GM23338 (cell line): Measurements from ENCODE around the gene JMJD1C. TPM values are rescaled to one million over a fixed set of nuclear protein-coding genes. Genes with fewer than 3 reads are reported as not detected.
"Not testable (repeated sequence)": the region's sequence is repeated elsewhere in the genome, so short reads cannot be mapped to it uniquely, and the experiment has no call there.

Experiments
- ATAC-seq: fragments of 200-7000 bp; cut with Tn5 transposase; 3 replicates; pipeline ENCODE4 v1.9.1; 2020
- DNase-seq: peaks from one replicate; pipeline ENCODE4 v3.0.0-alpha.2; 2015; ENCODE audit warnings: low spot score
- H2AFZ ChIP-seq: fragments of 200-600 bp; sonication (generic); 2 replicates; pipeline ENCODE4 v1.8.0; 2016; ENCODE audit warnings: antibody characterized with exemption, mild to moderate bottlenecking, moderate library complexity
- H3F3A ChIP-seq: fragments of 200-600 bp; sonication (generic); replicated peaks from 2 replicates; pipeline ENCODE4 v1.8.0; 2017; ENCODE audit warnings: antibody characterized with exemption, mixed run types, low read depth
- H3K27ac ChIP-seq: fragments of 200-600 bp; sonication (generic); 2 replicates; pipeline ENCODE4 v1.6.1; 2016; ENCODE audit warnings: low read depth
- H3K27me3 ChIP-seq: fragments of 200-600 bp; sonication (generic); 2 replicates; pipeline ENCODE4 v1.8.0; 2016; ENCODE audit warnings: mild to moderate bottlenecking, mixed run types, moderate library complexity; ENCODE audit not compliant: insufficient read depth
- H3K36me3 ChIP-seq: fragments of 200-600 bp; sonication (generic); 2 replicates; pipeline ENCODE4 v1.8.0; 2016; ENCODE audit warnings: mild to moderate bottlenecking; ENCODE audit not compliant: insufficient read depth
- H3K4me1 ChIP-seq: fragments of 200-600 bp; sonication (generic); 2 replicates; pipeline ENCODE4 v1.8.0; 2016; ENCODE audit warnings: mild to moderate bottlenecking, moderate library complexity; ENCODE audit not compliant: insufficient read depth
- H3K4me2 ChIP-seq: fragments of 200-600 bp; sonication (generic); 2 replicates; pipeline ENCODE4 v1.7.1; 2017; ENCODE audit warnings: mixed run types
- H3K4me3 ChIP-seq: fragments of 200-600 bp; sonication (generic); 2 replicates; pipeline ENCODE4 v1.6.1; 2016; ENCODE audit warnings: mixed run types
- H3K79me2 ChIP-seq: fragments of 200-600 bp; sonication (generic); replicated peaks from 2 replicates; pipeline ENCODE4 v1.8.0; 2017; ENCODE audit warnings: mild to moderate bottlenecking; ENCODE audit not compliant: insufficient read depth
- H3K9me2 ChIP-seq: fragments of 200-600 bp; sonication (generic); 2 replicates; pipeline ENCODE4 v1.8.0; 2017; ENCODE audit not compliant: insufficient read depth
- H4K20me1 ChIP-seq: fragments of 200-600 bp; sonication (generic); replicated peaks from 2 replicates; pipeline ENCODE4 v1.8.0; 2017; ENCODE audit warnings: mild to moderate bottlenecking; ENCODE audit not compliant: insufficient read depth
- H3K27ac Mint-ChIP-seq: 2 replicates; pipeline ENCODE4 v1.8.0; 2020; ENCODE audit warnings: inconsistent platforms, mild to moderate bottlenecking, moderate library complexity, mixed read lengths
- H3K27me3 Mint-ChIP-seq: 3 replicates; pipeline ENCODE4 v1.8.0; 2022; ENCODE audit warnings: low read depth, mild to moderate bottlenecking, moderate library complexity, mixed read lengths, inconsistent platforms; ENCODE audit not compliant: insufficient read depth, poor library complexity
- H3K36me3 Mint-ChIP-seq: 3 replicates; pipeline ENCODE4 v1.8.0; 2021; ENCODE audit warnings: low read depth, mild to moderate bottlenecking, inconsistent platforms, moderate library complexity, mixed read lengths
- H3K4me1 Mint-ChIP-seq: 3 replicates; pipeline ENCODE4 v1.8.0; 2020; ENCODE audit warnings: mild to moderate bottlenecking, inconsistent platforms, mixed read lengths
- H3K4me3 Mint-ChIP-seq: 3 replicates; pipeline ENCODE4 v1.8.0; 2021; ENCODE audit warnings: moderate library complexity, mild to moderate bottlenecking, inconsistent platforms, mixed read lengths
- H3K9me3 Mint-ChIP-seq: 3 replicates; pipeline ENCODE4 v1.8.0; 2020; ENCODE audit warnings: moderate library complexity, mild to moderate bottlenecking, inconsistent platforms, mixed read lengths
- EZH2 ChIP-seq: fragments of 200-600 bp; sonication (generic); IDR thresholded peaks from one replicate; pipeline ENCODE4 v1.8.0; 2017; ENCODE audit warnings: antibody characterized with exemption, mild to moderate bottlenecking, low read depth; ENCODE audit not compliant: unreplicated experiment
- EZH2phosphoT487 ChIP-seq: fragments of 200-600 bp; sonication (generic); IDR thresholded peaks from one replicate; pipeline ENCODE4 v1.8.1; 2018; ENCODE audit warnings: antibody characterized with exemption; ENCODE audit not compliant: unreplicated experiment
- POLR2AphosphoS5 ChIP-seq: IDR thresholded peaks from 2 replicates; pipeline ENCODE4 v1.6.1; 2016; ENCODE audit warnings: antibody characterized with exemption, low read depth
- STAT1 ChIP-seq: IDR thresholded peaks from one replicate; pipeline ENCODE4 v1.6.1; 2016; ENCODE audit warnings: antibody characterized with exemption; ENCODE audit not compliant: unreplicated experiment
- ZNF114 ChIP-seq: fragments of 250-450 bp; sonication (Bioruptor Pico); IDR thresholded peaks from 2 replicates; pipeline ENCODE4 v1.5.0; 2020; ENCODE audit warnings: mild to moderate bottlenecking, moderate library complexity
- ZNF331 ChIP-seq: fragments of 250-450 bp; sonication (Bioruptor Pico); IDR thresholded peaks from 2 replicates; pipeline ENCODE4 v1.5.0; 2020; ENCODE audit warnings: low read depth, mild to moderate bottlenecking, moderate library complexity
- polyA plus RNA-seq: library from polyadenylated mRNA; unstranded; fragments of >200 nt; fragmentation: Nextera tagmentation; extraction: Ambion mirVana; gene quantifications from 2 replicates; pipeline ENCODE4 v1.2.1, GENCODE V29; 2016
- total RNA-seq: library from RNA; depleted of rRNA; stranded (reverse); fragments of >200 nt; shearing (Covaris generic); gene quantifications from 2 replicates; pipeline ENCODE4 v1.2.3, GENCODE V29; 2014
- TF ChIP-seq, protein P1 (sequence below): IDR thresholded peaks from one replicate; pipeline ENCODE4 v1.6.1; 2018; ENCODE audit warnings: antibody characterized with exemption; ENCODE audit not compliant: unreplicated experiment
- TF ChIP-seq, protein P2 (sequence below): fragments of 250-450 bp; sonication (Bioruptor Pico); IDR thresholded peaks from 2 replicates; pipeline ENCODE4 v1.5.0; 2020; ENCODE audit warnings: mild to moderate bottlenecking, moderate library complexity

The JMJD1C gene
- total and polyA plus RNA-seq, 2 experiments from 2014 or later, result 333 to 435 TPM

DNA sequence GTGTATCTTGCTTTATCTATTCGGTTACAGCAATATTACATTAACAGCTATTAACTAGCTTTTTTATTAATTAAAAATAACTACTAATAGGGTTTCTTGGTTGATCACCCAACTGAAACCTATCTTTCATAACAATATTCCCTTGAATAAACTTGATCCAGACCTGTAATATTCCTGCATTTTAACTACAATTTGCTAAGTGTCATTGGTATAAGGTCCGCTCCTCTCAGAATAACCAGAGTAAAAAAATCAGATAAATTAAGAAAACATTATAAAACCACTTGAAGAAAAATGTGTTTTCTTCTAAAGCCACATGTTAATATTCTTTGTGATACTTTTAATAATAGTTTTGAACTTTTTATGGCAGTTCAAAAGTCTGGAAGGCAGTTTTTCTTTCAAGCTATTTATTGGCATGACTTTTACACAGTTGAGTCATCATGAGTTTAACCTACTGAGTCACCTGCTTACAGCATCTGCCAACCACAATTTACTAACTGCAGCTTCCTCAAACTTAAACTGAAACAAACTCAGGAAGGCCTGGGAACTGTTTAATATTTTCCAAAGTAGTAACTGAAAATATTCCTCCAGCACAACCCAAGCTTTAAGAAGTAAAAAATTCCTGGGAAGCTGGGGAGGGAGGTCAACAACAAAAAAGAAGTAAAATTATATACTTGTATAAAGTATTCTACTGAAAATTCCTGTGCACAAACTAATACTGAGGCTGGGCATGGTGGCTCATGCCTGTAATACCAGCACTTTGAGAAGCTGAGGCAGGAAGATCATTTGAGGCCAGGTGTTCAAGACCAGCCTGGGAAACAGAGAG lies 229.5 kb downstream of the JMJD1C start:
- ATAC-seq, result no peak
- Histone ChIP-seq H2AFZ (no peak overlapping the region), H3K27me3 (no peaks in the 10 kb centered on the region), H3K9me2 (no peaks in the 10 kb centered on the region), H3K79me2 (peaks cover 100% of the 10 kb centered on the region), H4K20me1 (peaks cover 93% of the 10 kb centered on the region), H3K4me3 (no peak overlapping the region), H3K4me1 (peaks cover 18% of the 10 kb centered on the region), H3K4me2 (no peak overlapping the region), H3K27ac (no peak overlapping the region), H3F3A (no peaks in the 10 kb centered on the region), H3K36me3 (no peaks in the 10 kb centered on the region)
- Mint-ChIP-seq H3K4me3 (no peak overlapping the region), H3K27ac (no peak overlapping the region), H3K27me3 (no peaks in the 10 kb centered on the region), H3K4me1 (peaks cover 25% of the 10 kb centered on the region), H3K9me3 (no peaks in the 10 kb centered on the region), H3K36me3 (peaks cover under 1% of the 10 kb centered on the region; the same call in 2 of the 3 replicates)
- TF ChIP-seq, protein P1, sequence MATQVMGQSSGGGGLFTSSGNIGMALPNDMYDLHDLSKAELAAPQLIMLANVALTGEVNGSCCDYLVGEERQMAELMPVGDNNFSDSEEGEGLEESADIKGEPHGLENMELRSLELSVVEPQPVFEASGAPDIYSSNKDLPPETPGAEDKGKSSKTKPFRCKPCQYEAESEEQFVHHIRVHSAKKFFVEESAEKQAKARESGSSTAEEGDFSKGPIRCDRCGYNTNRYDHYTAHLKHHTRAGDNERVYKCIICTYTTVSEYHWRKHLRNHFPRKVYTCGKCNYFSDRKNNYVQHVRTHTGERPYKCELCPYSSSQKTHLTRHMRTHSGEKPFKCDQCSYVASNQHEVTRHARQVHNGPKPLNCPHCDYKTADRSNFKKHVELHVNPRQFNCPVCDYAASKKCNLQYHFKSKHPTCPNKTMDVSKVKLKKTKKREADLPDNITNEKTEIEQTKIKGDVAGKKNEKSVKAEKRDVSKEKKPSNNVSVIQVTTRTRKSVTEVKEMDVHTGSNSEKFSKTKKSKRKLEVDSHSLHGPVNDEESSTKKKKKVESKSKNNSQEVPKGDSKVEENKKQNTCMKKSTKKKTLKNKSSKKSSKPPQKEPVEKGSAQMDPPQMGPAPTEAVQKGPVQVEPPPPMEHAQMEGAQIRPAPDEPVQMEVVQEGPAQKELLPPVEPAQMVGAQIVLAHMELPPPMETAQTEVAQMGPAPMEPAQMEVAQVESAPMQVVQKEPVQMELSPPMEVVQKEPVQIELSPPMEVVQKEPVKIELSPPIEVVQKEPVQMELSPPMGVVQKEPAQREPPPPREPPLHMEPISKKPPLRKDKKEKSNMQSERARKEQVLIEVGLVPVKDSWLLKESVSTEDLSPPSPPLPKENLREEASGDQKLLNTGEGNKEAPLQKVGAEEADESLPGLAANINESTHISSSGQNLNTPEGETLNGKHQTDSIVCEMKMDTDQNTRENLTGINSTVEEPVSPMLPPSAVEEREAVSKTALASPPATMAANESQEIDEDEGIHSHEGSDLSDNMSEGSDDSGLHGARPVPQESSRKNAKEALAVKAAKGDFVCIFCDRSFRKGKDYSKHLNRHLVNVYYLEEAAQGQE, result no peak
- TF ChIP-seq EZH2phosphoT487, result no peak
- TF ChIP-seq, protein P2, sequence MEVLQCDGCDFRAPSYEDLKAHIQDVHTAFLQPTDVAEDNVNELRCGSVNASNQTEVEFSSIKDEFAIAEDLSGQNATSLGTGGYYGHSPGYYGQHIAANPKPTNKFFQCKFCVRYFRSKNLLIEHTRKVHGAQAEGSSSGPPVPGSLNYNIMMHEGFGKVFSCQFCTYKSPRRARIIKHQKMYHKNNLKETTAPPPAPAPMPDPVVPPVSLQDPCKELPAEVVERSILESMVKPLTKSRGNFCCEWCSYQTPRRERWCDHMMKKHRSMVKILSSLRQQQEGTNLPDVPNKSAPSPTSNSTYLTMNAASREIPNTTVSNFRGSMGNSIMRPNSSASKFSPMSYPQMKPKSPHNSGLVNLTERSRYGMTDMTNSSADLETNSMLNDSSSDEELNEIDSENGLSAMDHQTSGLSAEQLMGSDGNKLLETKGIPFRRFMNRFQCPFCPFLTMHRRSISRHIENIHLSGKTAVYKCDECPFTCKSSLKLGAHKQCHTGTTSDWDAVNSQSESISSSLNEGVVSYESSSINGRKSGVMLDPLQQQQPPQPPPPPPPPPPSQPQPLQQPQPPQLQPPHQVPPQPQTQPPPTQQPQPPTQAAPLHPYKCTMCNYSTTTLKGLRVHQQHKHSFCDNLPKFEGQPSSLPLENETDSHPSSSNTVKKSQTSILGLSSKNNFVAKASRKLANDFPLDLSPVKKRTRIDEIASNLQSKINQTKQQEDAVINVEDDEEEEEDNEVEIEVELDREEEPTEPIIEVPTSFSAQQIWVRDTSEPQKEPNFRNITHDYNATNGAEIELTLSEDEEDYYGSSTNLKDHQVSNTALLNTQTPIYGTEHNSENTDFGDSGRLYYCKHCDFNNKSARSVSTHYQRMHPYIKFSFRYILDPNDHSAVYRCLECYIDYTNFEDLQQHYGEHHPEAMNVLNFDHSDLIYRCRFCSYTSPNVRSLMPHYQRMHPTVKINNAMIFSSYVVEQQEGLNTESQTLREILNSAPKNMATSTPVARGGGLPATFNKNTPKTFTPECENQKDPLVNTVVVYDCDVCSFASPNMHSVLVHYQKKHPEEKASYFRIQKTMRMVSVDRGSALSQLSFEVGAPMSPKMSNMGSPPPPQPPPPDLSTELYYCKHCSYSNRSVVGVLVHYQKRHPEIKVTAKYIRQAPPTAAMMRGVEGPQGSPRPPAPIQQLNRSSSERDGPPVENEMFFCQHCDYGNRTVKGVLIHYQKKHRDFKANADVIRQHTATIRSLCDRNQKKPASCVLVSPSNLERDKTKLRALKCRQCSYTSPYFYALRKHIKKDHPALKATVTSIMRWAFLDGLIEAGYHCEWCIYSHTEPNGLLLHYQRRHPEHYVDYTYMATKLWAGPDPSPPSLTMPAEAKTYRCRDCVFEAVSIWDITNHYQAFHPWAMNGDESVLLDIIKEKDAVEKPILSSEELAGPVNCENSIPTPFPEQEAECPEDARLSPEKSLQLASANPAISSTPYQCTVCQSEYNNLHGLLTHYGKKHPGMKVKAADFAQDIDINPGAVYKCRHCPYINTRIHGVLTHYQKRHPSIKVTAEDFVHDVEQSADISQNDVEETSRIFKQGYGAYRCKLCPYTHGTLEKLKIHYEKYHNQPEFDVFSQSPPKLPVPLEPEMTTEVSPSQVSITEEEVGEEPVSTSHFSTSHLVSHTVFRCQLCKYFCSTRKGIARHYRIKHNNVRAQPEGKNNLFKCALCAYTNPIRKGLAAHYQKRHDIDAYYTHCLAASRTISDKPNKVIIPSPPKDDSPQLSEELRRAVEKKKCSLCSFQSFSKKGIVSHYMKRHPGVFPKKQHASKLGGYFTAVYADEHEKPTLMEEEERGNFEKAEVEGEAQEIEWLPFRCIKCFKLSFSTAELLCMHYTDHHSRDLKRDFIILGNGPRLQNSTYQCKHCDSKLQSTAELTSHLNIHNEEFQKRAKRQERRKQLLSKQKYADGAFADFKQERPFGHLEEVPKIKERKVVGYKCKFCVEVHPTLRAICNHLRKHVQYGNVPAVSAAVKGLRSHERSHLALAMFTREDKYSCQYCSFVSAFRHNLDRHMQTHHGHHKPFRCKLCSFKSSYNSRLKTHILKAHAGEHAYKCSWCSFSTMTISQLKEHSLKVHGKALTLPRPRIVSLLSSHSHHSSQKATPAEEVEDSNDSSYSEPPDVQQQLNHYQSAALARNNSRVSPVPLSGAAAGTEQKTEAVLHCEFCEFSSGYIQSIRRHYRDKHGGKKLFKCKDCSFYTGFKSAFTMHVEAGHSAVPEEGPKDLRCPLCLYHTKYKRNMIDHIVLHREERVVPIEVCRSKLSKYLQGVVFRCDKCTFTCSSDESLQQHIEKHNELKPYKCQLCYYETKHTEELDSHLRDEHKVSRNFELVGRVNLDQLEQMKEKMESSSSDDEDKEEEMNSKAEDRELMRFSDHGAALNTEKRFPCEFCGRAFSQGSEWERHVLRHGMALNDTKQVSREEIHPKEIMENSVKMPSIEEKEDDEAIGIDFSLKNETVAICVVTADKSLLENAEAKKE, result no peak
- TF ChIP-seq ZNF331 (CRISPR knock-in tag), result no peak
- TF ChIP-seq EZH2, result no peak
- no peak for TF ChIP-seq STAT1
- TF ChIP-seq ZNF114 (CRISPR knock-in tag), result no peak
- TF ChIP-seq POLR2AphosphoS5, result no peak
- DNase-seq, result no peak

DNA sequence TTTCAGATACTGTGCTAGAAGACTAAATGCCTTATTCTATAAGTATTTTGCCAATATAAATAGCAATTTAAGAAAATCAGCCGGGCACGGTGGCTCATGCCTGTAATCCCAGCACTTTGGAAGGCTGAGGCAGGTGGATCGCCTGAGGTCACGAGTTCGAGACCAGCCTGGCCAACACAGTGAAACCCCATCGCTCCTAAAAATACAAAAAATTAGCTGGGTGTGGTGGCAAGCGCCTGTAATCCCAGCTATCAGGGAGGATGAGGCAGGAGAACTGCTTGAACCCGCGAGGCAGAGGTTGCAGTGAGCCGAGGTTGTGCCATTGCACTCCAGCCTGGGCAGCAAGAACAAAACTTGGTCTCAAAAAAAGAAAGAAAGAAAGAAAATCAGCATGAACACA lies 230.6 kb downstream of the JMJD1C start:
- H3K36me3 ChIP-seq, H3K27ac Mint-ChIP-seq, H3K27me3 Mint-ChIP-seq, H3K36me3 Mint-ChIP-seq, H3K9me3 Mint-ChIP-seq, DNase-seq, ATAC-seq, H3K4me3 Mint-ChIP-seq, H3K27ac ChIP-seq, H2AFZ ChIP-seq, H3K27me3 ChIP-seq, H3K4me2 ChIP-seq, H3F3A ChIP-seq, H3K4me3 ChIP-seq, H3K9me2 ChIP-seq: not testable (repeated sequence)
- Histone ChIP-seq H4K20me1 (peaks cover 93% of the 10 kb centered on the region), H3K79me2 (peaks cover 100% of the 10 kb centered on the region), H3K4me1 (peaks cover 25% of the 10 kb centered on the region)
- H3K4me1 Mint-ChIP-seq, result peaks cover 20% of the 10 kb centered on the region
